ENCODE data around the gene SSTR3.

Gene SSTR3

DNA sequence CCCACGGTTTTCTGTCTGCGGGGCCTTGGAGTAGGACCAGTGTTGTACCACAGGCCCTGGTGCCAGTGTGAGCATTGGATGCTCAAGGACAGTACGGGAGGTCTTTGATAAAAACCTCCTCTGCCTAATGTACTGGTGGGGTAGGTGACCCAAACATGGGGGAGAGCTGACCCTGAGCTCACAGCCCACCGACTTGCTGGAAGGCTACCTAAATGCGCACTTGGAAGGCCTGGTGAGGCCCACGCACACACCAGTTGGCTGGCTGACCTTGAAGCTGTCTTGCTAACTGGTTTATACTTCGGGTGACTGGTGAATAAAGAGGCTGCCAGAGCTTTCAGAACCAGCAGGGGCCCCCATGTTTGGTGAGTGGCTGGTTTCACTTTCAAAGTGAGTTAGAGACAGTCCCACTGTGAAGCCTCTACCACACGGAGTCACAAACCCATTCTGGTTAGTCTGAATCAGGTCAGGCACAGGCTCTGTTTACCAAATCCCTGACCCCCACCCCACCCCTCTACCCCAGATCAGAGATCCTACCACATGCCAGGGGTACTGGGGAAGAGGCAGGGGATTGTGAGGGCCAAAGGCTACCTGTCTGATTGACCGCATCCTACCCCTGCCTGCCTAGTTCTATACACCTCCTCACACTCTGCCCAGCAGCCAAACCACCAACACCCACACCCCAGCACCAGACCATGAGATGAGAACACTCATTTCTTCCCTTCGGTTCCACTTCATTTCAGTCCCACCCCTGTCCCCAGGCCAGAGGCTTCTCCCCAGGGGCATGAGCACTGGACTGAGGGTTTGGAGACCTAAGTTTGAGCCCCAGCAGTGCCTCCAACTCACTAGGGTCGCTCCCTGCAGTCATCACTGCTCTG lies 49.8 kb downstream of the SSTR3 start:
- Histone ChIP-seq H3K4me3 (no peak overlapping the region), H3K9me3 (peaks cover 11% of the 10 kb centered on the region), H3K4me1 (peaks cover 53% of the 10 kb centered on the region), H4K20me1 (no peaks in the 10 kb centered on the region), H3K36me3 (no peaks in the 10 kb centered on the region), H3K4me2 (peak overlapping the region; percentile 33), H3K27ac (no peak overlapping the region), H3K9ac (no peak overlapping the region), H3K27me3 (no peaks in the 10 kb centered on the region)
- TF ChIP-seq Cebpa-rat (IDR thresholded peaks at IDR 0.05): no peak

DNA sequence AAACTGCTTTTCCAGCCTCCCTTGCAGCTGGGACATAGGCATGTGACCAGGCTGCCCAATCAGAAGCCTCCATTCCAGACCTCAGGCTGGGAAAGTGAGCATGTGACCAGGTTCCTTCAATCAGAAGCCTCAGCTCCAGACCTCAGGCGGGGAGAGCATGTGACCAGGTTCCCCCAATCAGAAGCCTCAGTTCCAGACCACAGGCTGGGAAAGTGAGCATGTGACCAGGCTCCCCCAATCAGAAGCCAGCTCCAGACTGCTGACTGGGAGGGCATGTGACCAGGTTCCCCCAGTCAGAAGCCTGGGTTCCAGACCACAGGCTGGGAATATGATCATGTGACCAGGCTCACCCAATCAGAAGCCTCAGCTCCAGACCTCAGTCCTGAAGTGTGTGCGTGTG lies 50.8 kb downstream of the SSTR3 start:
- no peak overlapping the region for H3K4me2 ChIP-seq
- H3K36me3 ChIP-seq: no peaks in the 10 kb centered on the region
- H3K9me3 ChIP-seq: peaks cover 11% of the 10 kb centered on the region
- H4K20me1 ChIP-seq: no peaks in the 10 kb centered on the region
- no peak for TF ChIP-seq Cebpa-rat (IDR thresholded peaks at IDR 0.05)
- no peak overlapping the region for H3K9ac ChIP-seq
- no peaks in the 10 kb centered on the region for H3K27me3 ChIP-seq
- no peak overlapping the region for H3K27ac ChIP-seq
- H3K4me1 ChIP-seq: peaks cover 43% of the 10 kb centered on the region
- no peak overlapping the region for H3K4me3 ChIP-seq

GRCh38 chr22:37160027-37160426 lies 52.2 kb downstream of the SSTR3 start:
- no peaks in the 10 kb centered on the region for H3K36me3 ChIP-seq
- no peaks in the 10 kb centered on the region for H3K27me3 ChIP-seq
- H3K4me3 ChIP-seq: no peak overlapping the region
- H4K20me1 ChIP-seq: no peaks in the 10 kb centered on the region
- peaks cover 11% of the 10 kb centered on the region for H3K9me3 ChIP-seq
- peaks cover 37% of the 10 kb centered on the region for H3K4me1 ChIP-seq
- H3K4me2 ChIP-seq: no peak overlapping the region
- no peak overlapping the region for H3K27ac ChIP-seq
- H3K9ac ChIP-seq: no peak overlapping the region
- no peak for TF ChIP-seq Cebpa-rat (IDR thresholded peaks at IDR 0.05)

GRCh38 chr22:37158963-37159290 lies 53.4 kb downstream of the SSTR3 start:
- Histone ChIP-seq H3K9me3 (peaks cover 11% of the 10 kb centered on the region), H4K20me1 (no peaks in the 10 kb centered on the region), H3K4me3 (no peak overlapping the region), H3K4me1 (peaks cover 28% of the 10 kb centered on the region), H3K36me3 (no peaks in the 10 kb centered on the region), H3K9ac (no peak overlapping the region), H3K27ac (no peak overlapping the region), H3K27me3 (no peaks in the 10 kb centered on the region), H3K4me2 (no peak overlapping the region)
- TF ChIP-seq Cebpa-rat (IDR thresholded peaks at IDR 0.05): no peak

DNA sequence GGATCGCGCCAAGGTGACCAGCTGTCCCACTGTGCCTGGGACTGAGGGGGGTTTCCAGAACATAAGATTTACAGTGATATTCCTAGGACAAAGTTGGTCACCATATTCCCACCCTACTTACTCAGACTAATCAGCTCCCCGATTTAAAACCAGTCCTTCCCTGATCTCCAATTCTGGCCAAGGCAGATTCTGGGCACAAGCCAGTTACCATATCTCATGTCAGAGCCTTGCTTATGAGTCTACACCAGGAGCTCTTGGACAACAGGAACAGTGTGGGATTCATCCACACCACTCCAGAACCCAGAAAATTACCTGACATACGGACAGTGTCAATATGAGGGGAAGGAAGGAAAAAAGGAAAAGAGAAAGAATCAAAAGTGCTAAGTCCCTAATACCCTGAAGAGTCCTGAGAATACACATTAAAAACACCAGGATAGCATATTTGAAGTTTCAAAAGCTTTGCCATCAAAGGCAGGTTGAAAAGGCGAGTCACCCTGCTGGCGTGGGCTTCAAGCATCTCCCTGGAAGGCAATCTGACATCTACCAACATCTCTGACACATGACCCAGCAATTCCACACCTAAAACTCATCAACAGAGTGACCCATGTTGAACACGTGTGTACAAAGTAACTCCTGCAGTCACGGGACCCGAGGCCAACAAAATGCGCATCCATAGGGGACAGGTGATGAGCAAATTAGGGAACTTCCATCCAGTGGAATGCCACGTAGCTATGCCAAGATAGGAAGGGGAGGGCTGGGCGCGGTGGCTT lies 54.6 kb downstream of the SSTR3 start:
- no peak overlapping the region for H3K4me2 ChIP-seq
- no peaks in the 10 kb centered on the region for H3K36me3 ChIP-seq
- peaks cover 16% of the 10 kb centered on the region for H3K4me1 ChIP-seq
- H3K27ac ChIP-seq: no peak overlapping the region
- H3K27me3 ChIP-seq: no peaks in the 10 kb centered on the region
- no peaks in the 10 kb centered on the region for H4K20me1 ChIP-seq
- no peak for TF ChIP-seq Cebpa-rat (IDR thresholded peaks at IDR 0.05)
- peaks cover 11% of the 10 kb centered on the region for H3K9me3 ChIP-seq
- no peak overlapping the region for H3K4me3 ChIP-seq
- no peak overlapping the region for H3K9ac ChIP-seq

DNA sequence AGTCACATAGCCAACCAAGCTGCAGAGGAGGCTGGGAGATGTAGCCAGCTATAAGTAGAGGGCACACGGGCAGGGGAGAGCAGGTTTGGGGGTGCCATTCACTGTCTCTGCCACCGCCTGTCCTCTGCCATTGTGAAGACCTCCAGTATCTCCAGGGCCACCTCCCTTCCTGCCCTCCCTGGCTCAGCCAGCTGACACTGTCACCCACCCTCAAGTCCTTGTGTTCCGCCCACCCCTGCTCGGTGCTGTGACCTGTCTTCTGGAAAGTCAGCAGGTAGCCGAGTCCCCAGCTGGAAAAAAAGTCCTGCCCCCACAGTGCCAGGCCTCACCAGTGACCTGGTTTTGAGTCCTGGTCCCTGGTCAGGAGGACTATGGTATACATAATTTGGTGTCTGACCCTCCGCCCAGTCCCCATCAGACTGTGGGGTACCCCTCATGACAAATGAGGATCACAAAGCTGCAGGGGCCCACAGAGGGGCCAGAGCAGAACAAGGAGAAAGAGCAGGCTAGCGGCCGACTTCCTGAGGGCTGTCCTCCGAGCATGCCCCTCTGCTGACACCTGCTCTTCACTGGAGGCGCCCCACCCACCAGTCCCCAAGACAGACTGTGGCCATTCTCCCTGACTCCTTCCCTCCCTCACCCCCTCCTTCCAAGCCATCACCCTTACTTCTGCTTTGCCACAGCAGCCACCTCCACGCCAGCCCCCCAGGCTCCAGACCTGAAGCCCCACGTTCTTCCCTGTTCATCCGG lies 55.4 kb downstream of the SSTR3 start:
- H3K9me3 ChIP-seq: peaks cover 11% of the 10 kb centered on the region
- no peak overlapping the region for H3K4me3 ChIP-seq
- H3K27me3 ChIP-seq: no peaks in the 10 kb centered on the region
- H4K20me1 ChIP-seq: no peaks in the 10 kb centered on the region
- TF ChIP-seq Cebpa-rat (IDR thresholded peaks at IDR 0.05): no peak
- H3K36me3 ChIP-seq: no peaks in the 10 kb centered on the region
- H3K4me1 ChIP-seq: peaks cover 8% of the 10 kb centered on the region
- H3K9ac ChIP-seq: no peak overlapping the region
- no peak overlapping the region for H3K4me2 ChIP-seq
- no peak overlapping the region for H3K27ac ChIP-seq

GRCh38 chr22:37155971-37156370 lies 56.3 kb downstream of the SSTR3 start:
- H3K36me3 ChIP-seq: no peaks in the 10 kb centered on the region
- no peak overlapping the region for H3K27ac ChIP-seq
- H3K27me3 ChIP-seq: no peaks in the 10 kb centered on the region
- H3K9me3 ChIP-seq: peaks cover 5% of the 10 kb centered on the region
- H4K20me1 ChIP-seq: no peaks in the 10 kb centered on the region
- H3K4me3 ChIP-seq: no peak overlapping the region
- H3K4me2 ChIP-seq: no peak overlapping the region
- TF ChIP-seq Cebpa-rat (IDR thresholded peaks at IDR 0.05): no peak
- peaks cover 8% of the 10 kb centered on the region for H3K4me1 ChIP-seq
- no peak overlapping the region for H3K9ac ChIP-seq

GRCh38 chr22:37154925-37155712 lies 57.2 kb downstream of the SSTR3 start:
- Histone ChIP-seq H3K4me2 (0 out of 2 replicates have a peak overlapping the region, but pooled peaks have one; percentile 1), H3K27me3 (no peaks in the 10 kb centered on the region), H3K4me1 (peaks cover 11% of the 10 kb centered on the region), H3K9ac (no peak overlapping the region), H4K20me1 (no peaks in the 10 kb centered on the region), H3K4me3 (no peak overlapping the region), H3K9me3 (0 out of 2 replicates have a peak, but pooled peaks cover 3% of the 10 kb centered on the region), H3K27ac (no peak overlapping the region), H3K36me3 (no peaks in the 10 kb centered on the region)
- no peak for TF ChIP-seq Cebpa-rat (IDR thresholded peaks at IDR 0.05)
